IgD-negative memory B cell (primary cell): ENCODE measurements around the gene ATP5MC2. TPM values are rescaled to one million over a fixed set of nuclear protein-coding genes. Genes with fewer than 3 reads are reported as not detected.
"Not testable (repeated sequence)": the region's sequence is repeated elsewhere in the genome, so short reads cannot be mapped to it uniquely, and the experiment has no call there.

ENCODE experiments used
- H3K27ac Mint-ChIP-seq, 3 donors: one replicate each; pipeline ENCODE4 v1.8.0; 2020 to 2022; ENCODE audit warnings: mild to moderate bottlenecking in 3 of 3, mixed read lengths in 3 of 3, moderate library complexity in 1 of 3
- H3K27me3 Mint-ChIP-seq: one replicate; pipeline ENCODE4 v1.8.0; 2021; ENCODE audit warnings: mixed read lengths
- H3K36me3 Mint-ChIP-seq: one replicate; pipeline ENCODE4 v1.8.0; 2020; ENCODE audit warnings: mild to moderate bottlenecking, mixed read lengths
- H3K4me1 Mint-ChIP-seq, 3 donors: one replicate each; pipeline ENCODE4 v1.8.0; 2020 to 2022; ENCODE audit warnings: mixed read lengths in 3 of 3, mild to moderate bottlenecking in 1 of 3
- H3K4me3 Mint-ChIP-seq, 4 donors: one replicate each; pipeline ENCODE4 v1.8.0; 2020 to 2022; ENCODE audit warnings: mild to moderate bottlenecking in 4 of 4, mixed read lengths in 4 of 4, moderate library complexity in 3 of 4
- H3K9me3 Mint-ChIP-seq, 3 donors: one replicate each; pipeline ENCODE4 v1.8.0; 2020 to 2021; ENCODE audit warnings: mixed read lengths in 3 of 3, mild to moderate bottlenecking in 1 of 3
- polyA plus RNA-seq: library from polyadenylated mRNA; unstranded; fragments of 300-500 nt; fragmentation: Illumina TruSeq; gene quantifications from one replicate; pipeline ENCODE4 v1.2.3, GENCODE V29; 2021

The ATP5MC2 gene
- polyA plus RNA-seq, 1 donor from 2014 or later = 707 TPM

DNA sequence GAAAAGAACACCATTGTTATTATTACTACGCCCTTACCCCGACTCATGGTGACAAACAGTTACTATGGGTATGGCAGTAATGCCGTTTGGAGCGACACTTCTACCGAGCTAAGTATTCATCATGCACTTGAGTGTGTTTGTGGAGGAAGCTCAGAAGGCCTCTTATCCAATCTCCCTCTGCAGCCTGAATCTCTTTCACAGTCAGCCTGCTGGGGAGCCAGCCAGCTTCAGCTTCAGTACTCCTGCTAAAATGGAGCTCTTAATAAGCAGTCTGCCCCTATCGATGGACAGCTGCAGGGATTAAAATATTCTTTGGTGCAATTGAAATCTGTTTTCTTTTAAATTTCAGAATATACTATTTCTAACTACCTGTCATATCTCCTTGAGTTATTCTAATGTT, 24.7 kb upstream of the ATP5MC2 start:
- Mint-ChIP-seq H3K27ac (no peak overlapping the region), H3K4me3 (no peak overlapping the region), H3K36me3 (no peaks in the 10 kb centered on the region), H3K9me3 (no peaks in the 10 kb centered on the region), H3K27me3 (peaks cover 61% of the 10 kb centered on the region), H3K4me1 (peaks cover 13 to 18% (median 14%) of the 10 kb centered on the region in 3 donors)

DNA sequence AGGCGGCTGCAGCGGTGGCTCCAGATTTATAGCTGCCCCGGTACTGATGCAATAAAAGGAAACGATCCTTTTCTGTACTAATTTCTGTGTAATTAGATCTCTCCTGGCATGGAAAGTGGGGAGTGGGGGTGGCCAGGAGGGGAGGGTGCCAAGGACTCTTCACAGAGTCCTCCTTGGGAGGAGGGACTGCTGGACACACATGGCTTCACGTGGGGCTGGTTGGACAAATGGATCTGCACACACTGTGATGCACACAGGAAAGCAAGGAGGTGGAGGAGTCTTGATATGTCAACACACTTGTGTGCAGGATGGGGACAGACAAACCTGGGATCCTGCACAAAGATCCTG, 23.8 kb upstream of the ATP5MC2 start:
- peaks cover 65% of the 10 kb centered on the region for H3K27me3 Mint-ChIP-seq
- no peak overlapping the region for H3K27ac Mint-ChIP-seq
- no peaks in the 10 kb centered on the region for H3K36me3 Mint-ChIP-seq
- no peaks in the 10 kb centered on the region for H3K9me3 Mint-ChIP-seq
- no peak overlapping the region for H3K4me3 Mint-ChIP-seq
- H3K4me1 Mint-ChIP-seq = peaks cover 19 to 24% (median 19%) of the 10 kb centered on the region in 3 donors

DNA sequence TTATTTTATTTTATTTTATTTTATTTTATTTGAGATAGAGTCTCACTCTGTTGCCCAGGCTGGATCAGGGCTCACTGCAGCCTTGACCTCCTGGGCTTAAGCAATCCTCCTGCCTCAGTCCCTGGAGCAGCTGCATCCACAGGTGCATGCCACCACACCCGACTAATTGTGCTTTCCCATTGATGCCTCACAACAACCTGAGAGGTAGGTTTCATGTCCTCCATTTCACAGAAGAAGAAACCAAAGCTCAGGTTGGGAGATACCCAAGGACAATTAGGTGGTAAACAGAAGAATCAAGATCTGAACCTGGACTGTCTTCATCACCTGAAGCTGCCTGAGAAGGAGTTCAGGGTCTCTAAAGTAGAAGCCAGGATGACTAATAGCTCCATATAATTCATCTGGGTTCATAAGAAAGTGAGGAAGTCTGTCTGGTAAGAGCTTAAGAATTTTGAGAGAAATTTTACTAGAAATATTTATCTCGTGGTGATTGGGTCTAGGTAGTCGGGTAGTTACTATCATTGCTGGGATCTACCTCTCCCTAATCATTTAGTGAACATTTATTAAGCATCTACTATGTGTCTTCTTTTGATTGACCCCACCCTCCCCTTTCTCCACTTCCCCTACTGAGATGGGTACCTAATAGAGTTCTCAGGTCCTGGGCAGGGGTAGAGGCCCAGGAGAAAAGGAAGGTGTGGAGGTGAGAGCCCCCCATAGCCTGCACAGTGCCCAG, 23.2 kb upstream of the ATP5MC2 start:
- no peaks in the 10 kb centered on the region for H3K36me3 Mint-ChIP-seq

GRCh38 chr12:53696655-53697331, 20.9 kb upstream of the ATP5MC2 start:
- Mint-ChIP-seq H3K27ac (peak overlapping the region in 2 of 3 donors; percentile 17 to 19), H3K9me3 (peaks cover 0 to 2% (median 0%) of the 10 kb centered on the region in 3 donors), H3K4me3 (peak overlapping the region; percentile 47 to 86 (median 71)), H3K36me3 (no peaks in the 10 kb centered on the region), H3K4me1 (peaks cover 23 to 28% (median 26%) of the 10 kb centered on the region in 3 donors), H3K27me3 (peaks cover 64% of the 10 kb centered on the region)

More for the DNA sequence above, 23.2 kb upstream of the ATP5MC2 start:
- Mint-ChIP-seq H3K27me3 (peaks cover 69% of the 10 kb centered on the region), H3K4me1 (peaks cover 23 to 28% (median 24%) of the 10 kb centered on the region in 3 donors), H3K9me3 (no peaks in the 10 kb centered on the region), H3K27ac (peak overlapping the region in 2 of 3 donors; percentile 1 to 25), H3K4me3 (no peak overlapping the region)

- Mint-ChIP-seq H3K27me3 (peaks cover 62% of the 10 kb centered on the region), H3K4me3 (peak overlapping the region; percentile 47 to 86 (median 59)), H3K36me3 (no peaks in the 10 kb centered on the region), H3K27ac (peak overlapping the region in 1 of 3 donors; percentile 19), H3K9me3 (peaks cover 0 to 2% (median 0%) of the 10 kb centered on the region in 3 donors), H3K4me1 (peaks cover 23 to 28% (median 26%) of the 10 kb centered on the region in 3 donors)
Observed at GRCh38 chr12:53696285-53696654, 20.4 kb upstream of the ATP5MC2 start.

DNA sequence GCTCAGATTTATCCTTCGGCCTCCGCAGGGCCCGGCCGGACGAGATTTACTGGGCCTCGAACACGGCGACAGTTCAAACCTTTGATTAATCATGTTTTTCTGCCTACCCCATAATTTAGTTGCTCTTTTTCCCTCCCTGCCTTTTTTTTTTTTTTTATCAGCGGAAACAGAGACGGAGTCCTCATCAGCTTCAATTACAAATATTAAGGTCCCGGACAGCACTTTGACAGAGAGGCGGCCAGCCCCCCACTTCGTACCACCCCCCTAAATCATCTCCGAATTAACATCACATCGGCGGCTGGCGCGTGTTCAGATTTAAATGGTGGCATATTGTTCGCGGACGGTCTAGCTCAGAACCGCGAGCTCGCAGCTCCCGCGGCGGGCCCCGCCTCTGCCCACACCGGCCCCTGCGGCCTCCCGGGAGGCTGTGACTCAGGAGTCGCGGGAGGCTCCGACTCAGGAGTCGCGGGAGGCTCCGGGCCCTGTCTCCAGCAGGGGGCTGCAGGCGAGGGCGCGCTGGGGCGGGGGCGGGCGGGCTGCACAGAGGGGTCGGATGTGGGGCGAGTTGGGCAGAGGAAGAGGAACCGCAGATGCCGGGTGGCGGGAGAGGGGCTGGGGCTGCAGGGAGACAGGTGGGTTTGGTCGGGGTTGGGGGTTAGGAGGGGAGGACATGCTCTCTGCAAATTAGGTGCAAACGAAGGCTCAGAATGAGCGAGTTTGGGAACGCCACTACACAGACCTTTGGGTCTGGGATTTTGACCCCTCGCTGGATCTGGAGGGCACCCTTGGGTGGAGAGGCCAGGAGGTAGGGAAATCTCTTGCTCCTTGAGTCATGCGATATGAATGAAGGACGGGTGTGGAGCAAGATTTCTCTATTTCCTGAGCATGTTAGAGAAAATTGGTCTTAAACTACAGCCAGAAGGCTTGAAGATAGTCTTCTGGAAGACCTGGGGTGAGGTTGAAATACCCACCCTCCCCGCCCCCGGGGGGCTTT, 19.6 kb upstream of the ATP5MC2 start:
- Mint-ChIP-seq H3K27ac (peak overlapping the region in 1 of 3 donors; percentile 93), H3K27me3 (peaks cover 61% of the 10 kb centered on the region), H3K4me1 (peaks cover 23 to 28% (median 26%) of the 10 kb centered on the region in 3 donors), H3K9me3 (peaks cover 0 to 2% (median 0%) of the 10 kb centered on the region in 3 donors), H3K4me3 (peak overlapping the region; percentile 63 to 88 (median 74)), H3K36me3 (no peaks in the 10 kb centered on the region)

- H3K27me3 Mint-ChIP-seq = peaks cover 58% of the 10 kb centered on the region
- no peaks in the 10 kb centered on the region for H3K36me3 Mint-ChIP-seq
- H3K9me3 Mint-ChIP-seq = peaks cover 0 to 2% (median 0%) of the 10 kb centered on the region in 3 donors
- peak overlapping the region; percentile 45 to 88 (median 72) for H3K4me3 Mint-ChIP-seq
- peaks cover 23 to 28% (median 26%) of the 10 kb centered on the region in 3 donors for H3K4me1 Mint-ChIP-seq
- peak overlapping the region in 1 of 3 donors; percentile 93 for H3K27ac Mint-ChIP-seq
Observed at GRCh38 chr12:53694756-53695151, 18.9 kb upstream of the ATP5MC2 start.

DNA sequence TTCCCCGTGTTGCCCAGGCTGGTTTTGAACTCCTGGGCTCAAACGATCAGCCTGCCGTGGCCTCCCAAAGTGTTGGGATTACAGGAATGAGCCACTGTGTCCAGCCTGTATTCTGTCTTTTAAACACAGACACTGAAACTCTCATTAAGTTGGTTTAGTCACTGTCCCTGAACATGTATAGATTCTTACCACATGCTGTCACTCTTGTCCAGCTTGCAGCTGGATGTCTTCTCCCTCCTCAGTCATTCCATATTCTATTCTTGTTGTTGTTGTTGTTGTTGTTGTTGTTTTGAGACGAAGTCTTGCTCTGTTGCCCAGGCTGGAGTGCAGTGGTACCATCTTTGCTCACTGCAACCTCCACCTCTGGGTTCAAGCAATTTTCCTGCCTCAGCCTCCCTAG, 12.3 kb upstream of the ATP5MC2 start:
- no peak overlapping the region for H3K27ac Mint-ChIP-seq
- no peak overlapping the region for H3K4me3 Mint-ChIP-seq
- H3K9me3 Mint-ChIP-seq = peaks cover 0 to 2% (median 2%) of the 10 kb centered on the region in 3 donors
- H3K36me3 Mint-ChIP-seq = no peaks in the 10 kb centered on the region
- peaks cover 21% of the 10 kb centered on the region for H3K27me3 Mint-ChIP-seq
- no peaks in the 10 kb centered on the region for H3K4me1 Mint-ChIP-seq

DNA sequence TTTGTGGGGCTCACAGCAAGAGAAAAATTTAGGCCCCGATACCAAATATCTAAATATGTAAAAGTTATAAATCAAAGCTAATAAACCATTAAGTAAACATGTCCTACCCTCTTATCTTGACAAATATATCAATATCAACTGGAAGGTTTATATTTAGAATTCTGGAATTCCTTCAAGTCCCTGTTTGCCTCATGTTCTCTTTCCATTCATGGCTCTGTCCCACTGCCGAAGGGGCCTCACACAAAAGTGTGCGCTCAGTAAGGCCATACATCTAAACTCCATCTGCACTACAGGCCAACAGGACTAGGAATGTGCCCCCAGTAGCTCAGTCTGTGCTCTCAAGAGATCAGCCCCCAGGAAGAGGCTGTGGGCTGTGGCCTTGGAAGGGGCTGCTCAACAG, 10.6 kb upstream of the ATP5MC2 start:
- Mint-ChIP-seq H3K4me1 (no peaks in the 10 kb centered on the region), H3K9me3 (peaks cover 0 to 2% (median 0%) of the 10 kb centered on the region in 3 donors), H3K4me3 (no peak overlapping the region), H3K27me3 (peaks cover 15% of the 10 kb centered on the region), H3K27ac (no peak overlapping the region), H3K36me3 (no peaks in the 10 kb centered on the region)

DNA sequence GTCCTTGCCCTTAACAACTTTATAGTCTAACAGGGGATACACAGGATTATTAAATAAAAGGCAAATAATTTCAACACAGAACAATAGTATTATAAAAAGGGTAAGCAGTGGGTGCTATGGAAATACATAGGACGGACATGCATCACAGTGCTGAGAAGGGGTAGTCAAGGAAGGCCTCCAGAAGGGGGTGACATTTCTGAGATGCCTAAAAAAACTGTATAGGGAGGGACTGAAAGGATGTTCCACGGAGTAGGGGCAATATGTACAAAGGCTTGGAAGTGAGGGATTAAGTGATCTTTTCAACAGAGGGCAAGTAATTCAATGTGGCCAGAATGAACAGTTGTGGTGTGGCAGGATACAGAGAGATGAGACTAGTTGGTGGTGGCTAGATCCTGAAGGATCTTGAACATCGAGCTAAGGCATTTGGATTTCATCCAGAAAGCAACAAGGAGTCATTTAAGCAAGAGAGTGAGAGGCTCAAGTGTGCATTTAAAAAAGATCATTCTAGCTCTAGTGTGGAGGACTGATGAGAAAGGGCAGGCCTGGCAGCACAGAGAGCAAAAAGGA, 8.9 kb upstream of the ATP5MC2 start:
- H3K4me1 Mint-ChIP-seq = no peaks in the 10 kb centered on the region
- peaks cover 12% of the 10 kb centered on the region for H3K27me3 Mint-ChIP-seq
- H3K9me3 Mint-ChIP-seq = peaks cover 0 to 2% (median 0%) of the 10 kb centered on the region in 3 donors
- H3K36me3 Mint-ChIP-seq = no peaks in the 10 kb centered on the region
- H3K27ac Mint-ChIP-seq = no peak overlapping the region
- no peak overlapping the region for H3K4me3 Mint-ChIP-seq

DNA sequence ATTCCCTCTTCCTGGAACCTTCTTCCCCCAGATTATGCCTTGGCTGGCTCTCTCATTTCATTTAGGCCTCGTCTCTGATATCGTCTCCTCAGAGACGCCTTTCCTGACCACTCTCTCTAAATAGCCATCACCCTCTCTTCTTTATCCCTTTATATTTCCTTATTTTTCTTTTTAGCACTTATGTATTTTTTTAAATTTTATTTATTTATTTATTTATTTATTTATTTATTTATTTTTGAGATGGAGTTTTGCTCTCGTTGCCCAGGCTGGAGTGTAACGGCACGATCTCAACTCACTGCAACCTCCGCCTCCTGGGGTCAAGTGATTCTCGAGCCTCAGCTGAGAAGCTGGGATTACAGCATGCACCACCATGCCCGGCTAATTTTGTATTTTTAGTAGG, 8.1 kb upstream of the ATP5MC2 start:
- H3K4me3 Mint-ChIP-seq = no peak overlapping the region
- no peaks in the 10 kb centered on the region for H3K4me1 Mint-ChIP-seq
- no peak overlapping the region for H3K27ac Mint-ChIP-seq
- H3K27me3 Mint-ChIP-seq = peaks cover 14% of the 10 kb centered on the region
- peaks cover 0 to 2% (median 2%) of the 10 kb centered on the region in 3 donors for H3K9me3 Mint-ChIP-seq
- H3K36me3 Mint-ChIP-seq = no peaks in the 10 kb centered on the region

- Mint-ChIP-seq H3K9me3 (peaks cover 0 to 2% (median 0%) of the 10 kb centered on the region in 3 donors), H3K4me1 (no peaks in the 10 kb centered on the region), H3K4me3 (no peak overlapping the region), H3K27ac (no peak overlapping the region), H3K36me3 (no peaks in the 10 kb centered on the region), H3K27me3 (peaks cover 15% of the 10 kb centered on the region)
Observed at GRCh38 chr12:53683494-53683893, 7.6 kb upstream of the ATP5MC2 start.

DNA sequence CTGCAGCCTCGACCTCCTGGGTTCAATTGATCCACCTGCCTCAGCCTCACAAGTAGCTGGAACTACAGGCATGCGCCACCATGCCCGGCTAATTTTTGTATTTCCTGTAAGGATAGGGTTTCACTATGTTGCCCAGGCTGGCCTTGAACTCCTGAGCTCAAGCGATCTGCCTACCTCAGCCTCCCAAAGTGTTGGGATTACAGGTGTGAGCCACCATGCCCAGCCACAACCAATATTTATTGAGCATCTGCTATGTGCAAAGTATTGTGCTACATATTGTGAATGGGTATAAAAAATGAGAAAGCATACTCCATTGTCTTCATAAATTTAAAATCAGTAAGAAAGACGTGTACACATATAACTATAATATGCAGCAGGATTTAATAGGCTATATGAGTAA, 4.2 kb upstream of the ATP5MC2 start:
- H3K9me3 Mint-ChIP-seq, H3K4me3 Mint-ChIP-seq, H3K36me3 Mint-ChIP-seq, H3K27ac Mint-ChIP-seq, H3K4me1 Mint-ChIP-seq: not testable (repeated sequence)
- peaks cover 28% of the 10 kb centered on the region for H3K27me3 Mint-ChIP-seq

DNA sequence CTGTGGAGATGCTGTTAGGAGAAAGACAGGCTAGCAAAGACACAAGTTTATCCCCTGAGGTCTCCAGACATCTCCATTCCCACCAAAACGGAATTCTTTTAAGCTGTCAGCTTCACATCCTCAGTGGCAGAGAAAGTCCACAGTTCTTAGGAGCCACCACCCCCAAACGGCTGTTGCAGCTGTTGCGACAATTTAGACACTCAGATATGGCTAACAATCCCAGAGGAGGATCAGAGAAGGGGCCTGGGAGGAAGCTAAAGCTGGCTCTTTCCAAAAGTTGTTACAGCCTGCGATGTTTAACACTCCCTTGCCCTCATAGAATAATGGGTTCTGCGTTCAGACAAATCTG, 1.9 kb upstream of the ATP5MC2 start:
- peak overlapping the region in 1 of 3 donors; percentile 26 for H3K27ac Mint-ChIP-seq

More for the DNA sequence above, 1.9 kb upstream of the ATP5MC2 start:
- Mint-ChIP-seq H3K4me1 (peaks cover 0 to 17% (median 13%) of the 10 kb centered on the region in 3 donors), H3K36me3 (no peaks in the 10 kb centered on the region), H3K27me3 (peaks cover 26% of the 10 kb centered on the region), H3K4me3 (peak overlapping the region; percentile 44 to 99 (median 84)), H3K9me3 (peaks cover 0 to 2% (median 0%) of the 10 kb centered on the region in 3 donors)
